Stimulated activated CD8-positive, alpha-beta memory T cell treated with anti-CD3 and anti-CD28 coated beads, Interleukin-4, amount 100 ng/mL, for 24 hours (primary cell): ENCODE data around the gene SLC25A33.
A peak's percentile ranks its signal among the peaks of the same experiment; 100 is the strongest.
"Not testable (repeated sequence)": the region's sequence is repeated elsewhere in the genome, so short reads cannot be mapped to it uniquely, and the experiment has no call there.

Experiments
- DNase-seq: peaks from one replicate; pipeline ENCODE4 v3.0.0-alpha.2; 2020; ENCODE audit warnings: low read depth

The SLC25A33 gene

DNA sequence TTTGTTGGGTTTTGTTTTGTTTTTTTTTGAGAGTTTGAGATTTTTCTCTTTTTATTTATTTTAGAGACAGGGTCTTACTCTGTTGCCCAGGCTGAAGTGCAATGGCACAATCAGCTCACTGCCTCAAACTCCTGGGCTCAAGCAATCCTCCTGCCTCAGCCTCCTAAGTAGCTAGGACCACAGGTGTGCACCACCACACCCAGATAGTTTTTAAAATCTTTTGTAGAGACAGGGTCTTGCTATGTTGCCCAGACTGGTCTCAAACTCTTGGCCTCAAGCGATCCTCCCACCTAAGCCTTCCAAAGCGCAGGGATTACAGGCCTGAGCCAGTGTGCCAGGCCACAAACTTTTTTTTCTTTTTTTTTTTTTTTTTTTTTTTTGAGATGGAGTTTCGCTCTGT is 85.8 kb downstream of the SLC25A33 start:
- DNase-seq: not testable (repeated sequence)

DNA sequence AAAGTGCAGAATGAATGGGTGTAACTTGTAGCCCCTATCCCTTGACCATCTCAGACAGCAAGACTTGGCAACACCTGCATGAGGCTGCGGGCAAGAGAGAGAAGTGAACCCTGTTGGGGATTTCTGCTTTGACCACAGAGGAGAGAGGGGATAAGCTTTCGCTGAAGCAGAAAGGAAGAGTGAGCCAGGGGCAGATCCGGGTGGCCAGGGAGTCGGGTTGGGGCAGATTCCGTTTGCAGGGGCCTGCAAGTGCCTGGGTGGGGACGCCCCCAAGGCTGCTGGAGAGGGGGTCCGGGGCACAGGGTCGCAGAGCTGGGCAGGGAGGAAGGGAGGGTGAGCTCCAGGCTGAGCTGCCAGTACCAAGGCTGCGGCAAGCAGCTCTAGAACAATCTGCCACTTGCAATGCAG is 86.9 kb downstream of the SLC25A33 start:
- DNase-seq: no peak

DNA sequence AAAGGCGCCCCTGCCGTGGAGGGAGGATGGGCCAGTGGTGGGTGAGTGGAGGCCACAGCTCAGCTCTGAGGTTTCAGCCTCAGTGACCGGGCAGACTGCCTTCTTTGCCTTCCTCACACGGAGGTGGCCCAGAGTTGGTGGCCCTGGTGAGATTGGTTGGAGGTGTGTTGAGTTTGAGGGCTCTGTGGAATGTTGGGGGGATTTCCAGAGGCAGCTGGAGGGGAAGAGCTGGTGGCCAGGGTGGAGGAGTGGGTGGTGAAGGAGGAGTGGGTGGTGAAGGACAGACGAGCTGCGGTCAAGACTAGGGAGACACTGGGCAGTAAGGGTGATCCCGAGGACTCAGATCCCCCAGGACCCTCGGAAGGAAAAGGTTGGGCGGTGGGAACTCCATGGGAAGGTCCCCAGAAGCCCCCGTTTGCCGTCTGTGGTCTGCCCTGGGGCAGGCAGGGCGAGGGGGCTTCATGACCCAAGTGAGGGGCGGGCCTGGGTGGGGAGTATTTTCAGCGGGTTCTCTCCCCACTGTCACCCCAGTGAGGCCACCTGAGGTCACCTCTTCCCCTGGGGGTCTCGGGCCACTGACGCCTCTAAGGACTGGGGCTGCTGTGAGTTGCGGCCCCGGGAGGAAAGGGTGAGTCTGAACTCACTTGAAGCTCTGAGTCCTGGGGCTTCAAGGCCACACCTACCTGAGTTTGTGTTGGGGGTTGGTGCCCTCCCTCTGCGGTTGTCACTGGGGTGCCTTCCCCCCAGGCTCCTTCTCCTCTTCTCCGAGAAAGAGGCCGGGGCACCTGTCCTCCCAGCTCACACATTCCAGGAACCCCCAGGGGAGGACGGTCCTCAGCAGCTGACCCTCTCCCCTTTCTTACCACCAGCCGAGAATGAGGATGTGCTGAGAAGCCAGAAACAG is 89.5 kb downstream of the SLC25A33 start:
- peak; percentile 57 for DNase-seq

DNA sequence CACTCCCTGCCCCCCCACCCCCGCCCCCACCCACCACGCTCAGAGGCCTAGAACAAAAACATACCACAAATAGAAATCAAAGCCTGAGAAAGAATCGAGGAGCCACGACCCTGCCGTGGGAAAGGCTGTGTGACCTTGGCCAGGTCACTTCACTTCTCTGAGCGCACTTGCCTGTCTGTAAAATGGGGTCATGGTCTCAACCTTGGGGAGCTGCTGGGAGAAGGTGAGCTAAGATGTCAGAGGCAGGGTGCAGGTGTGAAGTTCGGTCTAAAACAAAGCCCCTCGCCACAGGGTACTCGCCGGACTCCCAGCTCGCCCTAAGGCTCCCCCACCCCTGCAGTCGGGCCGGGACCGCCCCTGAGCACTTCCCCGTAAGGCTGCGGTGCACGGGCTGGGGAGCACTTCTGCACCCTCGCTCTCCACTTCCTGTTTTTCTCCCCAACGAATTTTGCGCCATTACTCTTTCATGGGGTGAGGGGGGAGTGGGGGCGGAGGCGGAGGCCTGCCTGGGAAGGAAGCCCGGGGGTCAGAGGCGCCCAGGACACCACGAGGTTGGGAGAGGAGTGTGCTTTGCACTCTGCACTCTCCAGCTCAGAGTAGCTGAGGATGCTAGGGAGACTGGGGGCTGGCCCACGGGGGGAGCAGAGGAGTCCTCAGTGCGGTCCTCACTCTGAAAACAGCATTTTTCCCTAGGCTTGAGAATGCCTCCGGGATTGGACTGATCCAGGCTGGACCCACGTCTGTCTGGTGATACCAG is 90.4 kb downstream of the SLC25A33 start:
- DNase-seq: peak; percentile 67

DNA sequence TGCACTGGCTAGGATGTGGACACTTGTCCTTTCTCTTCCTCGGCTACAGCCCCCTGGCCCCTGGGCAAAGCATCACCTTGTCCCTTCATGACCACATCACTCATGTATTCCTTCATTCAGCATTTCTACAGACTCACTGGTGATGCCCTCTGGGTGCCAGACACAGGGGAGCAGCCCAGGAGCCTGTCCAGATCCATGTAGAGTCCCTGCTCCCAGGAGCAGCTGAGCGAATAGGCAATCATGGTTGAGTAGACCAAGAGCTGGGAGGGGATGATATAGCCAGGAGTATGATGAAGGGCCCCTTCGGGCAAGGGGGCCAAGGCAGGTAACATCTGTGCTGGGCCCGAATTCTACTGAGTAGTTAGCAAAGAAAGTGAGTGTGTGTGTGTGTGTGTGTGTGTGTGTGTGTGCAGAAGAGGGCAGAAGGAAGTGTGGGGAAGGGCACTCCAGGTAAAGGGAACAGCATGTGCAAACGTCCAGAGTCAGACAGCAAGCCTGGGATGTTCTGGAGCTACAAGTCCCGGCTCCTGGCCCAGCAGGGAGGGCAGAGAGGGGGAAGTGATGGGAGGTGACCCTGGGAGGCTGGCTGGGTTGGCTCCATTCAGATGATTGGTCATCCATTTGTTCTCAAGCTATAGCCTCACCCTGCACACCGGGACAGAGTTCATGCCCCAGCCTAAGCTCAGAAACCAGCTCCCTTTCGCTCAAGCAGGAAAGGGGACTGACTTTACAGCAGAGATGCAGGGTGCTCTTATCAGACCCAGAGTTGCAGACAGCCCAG is 91.3 kb downstream of the SLC25A33 start:
- no peak for DNase-seq

DNA sequence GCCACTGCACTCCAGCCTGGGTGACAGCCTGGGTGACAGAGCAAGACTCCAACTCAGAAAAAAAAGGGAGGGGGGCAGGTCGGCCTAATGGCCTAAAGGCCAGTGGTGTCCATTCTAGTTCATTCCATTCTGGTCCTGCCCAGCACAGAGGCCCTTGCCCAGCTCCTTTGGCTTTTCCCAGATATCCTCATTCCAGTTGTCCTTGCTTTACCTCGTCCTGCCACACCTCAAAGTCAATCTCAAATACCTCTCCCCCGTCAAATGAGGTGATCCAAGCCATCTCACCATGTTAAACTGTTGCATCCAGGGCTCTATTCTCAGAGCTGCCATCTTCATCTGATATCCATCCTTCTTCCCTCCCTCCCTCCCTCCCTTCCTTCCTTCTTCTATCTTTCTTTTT is 92.3 kb downstream of the SLC25A33 start:
- DNase-seq: no peak

DNA sequence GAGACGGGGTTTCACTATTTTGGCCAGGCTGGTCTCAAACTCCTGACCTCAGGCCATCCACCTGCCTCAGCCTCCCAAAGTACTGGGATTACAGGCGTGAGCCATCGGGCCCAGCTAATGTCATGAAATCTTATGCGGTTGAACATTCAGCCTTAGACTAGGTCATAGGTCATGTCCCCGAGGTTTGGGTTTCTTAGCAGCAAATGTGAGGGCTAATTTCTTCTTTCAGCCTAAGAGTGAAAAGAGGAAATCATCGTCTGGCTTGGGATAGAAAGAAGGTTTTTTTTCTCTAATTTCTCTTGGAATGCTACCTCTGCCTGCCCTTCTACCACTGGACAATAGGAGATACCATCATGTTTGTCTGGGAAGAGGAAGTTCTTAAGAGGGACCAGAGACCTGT is 94.2 kb downstream of the SLC25A33 start:
- DNase-seq: no peak

DNA sequence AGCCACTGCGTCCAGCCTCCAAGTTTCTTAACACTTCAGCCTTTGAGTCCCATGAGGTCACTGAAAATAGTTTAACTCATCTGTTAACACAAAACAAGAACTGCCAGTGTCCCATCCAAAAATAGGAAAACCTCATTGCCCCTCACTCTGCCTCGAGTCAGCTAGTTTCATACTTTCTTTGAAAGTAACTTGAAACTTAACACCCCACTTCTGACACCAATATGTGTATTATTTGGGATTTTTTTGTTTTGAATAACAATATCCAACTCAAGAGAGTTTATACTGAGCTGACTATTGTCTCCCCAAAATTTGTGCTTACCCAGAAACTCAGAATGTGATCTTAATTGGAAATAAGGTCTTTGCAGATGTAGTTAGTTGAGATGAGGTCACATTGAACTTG is 95.3 kb downstream of the SLC25A33 start:
- DNase-seq: no peak
